GM18868 (cell line): ENCODE results near the gene VEPH1.

Experiments used
- ATAC-seq: cut with Tn5 transposase; IDR thresholded peaks from one replicate; pipeline ENCODE4 v1.9.1; 2021; ENCODE audit warnings: mild to moderate bottlenecking, moderate library complexity; ENCODE audit not compliant: unreplicated experiment

The VEPH1 gene

GRCh38 chr3:157526036-157526435, 22.8 kb upstream of the VEPH1 start:
- ATAC-seq: no peak

- no peak for ATAC-seq
These were observed 20.6 kb upstream of the VEPH1 start for GRCh38 chr3:157523814-157524213.

DNA sequence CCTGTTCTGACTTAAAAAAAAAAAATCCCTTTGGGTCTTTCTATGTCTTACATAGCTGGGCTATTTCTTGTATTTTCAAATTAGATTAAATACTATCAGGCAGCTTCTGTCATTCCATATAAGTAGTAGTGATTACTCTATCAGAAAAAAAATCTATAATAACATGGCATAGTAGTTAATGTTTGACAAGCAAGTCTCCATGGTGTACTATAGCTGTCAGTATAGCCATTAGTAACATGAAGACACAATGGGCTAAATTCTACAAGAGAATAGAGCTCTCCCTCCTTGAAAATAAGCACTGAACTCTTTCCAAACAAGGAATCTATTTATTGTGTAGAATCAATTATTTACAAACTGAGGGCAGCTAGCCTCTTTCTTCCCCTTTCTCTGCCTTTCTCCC, 19.4 kb upstream of the VEPH1 start:
- ATAC-seq: no peak

DNA sequence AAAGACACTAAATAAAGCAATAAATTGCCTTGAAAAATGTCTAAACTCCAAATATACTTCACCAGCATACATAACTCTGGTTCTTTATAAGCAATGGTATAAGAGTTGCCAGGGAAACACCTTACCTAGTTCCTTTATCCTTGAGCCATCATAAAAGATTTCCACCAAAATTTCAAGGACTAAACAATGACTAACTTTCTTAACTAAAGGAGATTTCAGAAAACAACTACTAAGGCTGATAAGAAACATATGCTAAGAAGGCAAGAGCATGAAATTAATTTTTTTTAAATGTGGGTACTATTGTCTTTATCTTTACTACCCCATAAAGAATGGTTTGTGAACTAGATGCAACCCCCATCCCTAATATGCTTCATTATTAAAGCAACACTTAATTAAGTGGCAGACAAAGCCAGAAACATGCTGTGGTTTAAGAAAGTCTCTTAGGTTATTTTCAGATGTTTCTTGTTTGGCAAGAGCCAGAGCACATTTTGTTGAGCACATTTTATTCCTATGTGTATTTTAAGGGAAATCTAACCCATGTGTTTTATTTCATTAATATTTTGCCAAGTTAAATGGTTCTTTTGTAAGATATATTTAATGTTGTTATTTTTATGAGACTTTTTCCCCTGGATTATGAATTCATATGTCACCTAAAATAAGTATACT, 17.4 kb upstream of the VEPH1 start:
- ATAC-seq: no peak

GRCh38 chr3:157518881-157519280, 15.7 kb upstream of the VEPH1 start:
- no peak for ATAC-seq

- ATAC-seq: no peak
These were observed 13.7 kb upstream of the VEPH1 start for GRCh38 chr3:157516928-157517327.

- no peak for ATAC-seq
These were observed 12.2 kb upstream of the VEPH1 start for GRCh38 chr3:157515398-157515797.

DNA sequence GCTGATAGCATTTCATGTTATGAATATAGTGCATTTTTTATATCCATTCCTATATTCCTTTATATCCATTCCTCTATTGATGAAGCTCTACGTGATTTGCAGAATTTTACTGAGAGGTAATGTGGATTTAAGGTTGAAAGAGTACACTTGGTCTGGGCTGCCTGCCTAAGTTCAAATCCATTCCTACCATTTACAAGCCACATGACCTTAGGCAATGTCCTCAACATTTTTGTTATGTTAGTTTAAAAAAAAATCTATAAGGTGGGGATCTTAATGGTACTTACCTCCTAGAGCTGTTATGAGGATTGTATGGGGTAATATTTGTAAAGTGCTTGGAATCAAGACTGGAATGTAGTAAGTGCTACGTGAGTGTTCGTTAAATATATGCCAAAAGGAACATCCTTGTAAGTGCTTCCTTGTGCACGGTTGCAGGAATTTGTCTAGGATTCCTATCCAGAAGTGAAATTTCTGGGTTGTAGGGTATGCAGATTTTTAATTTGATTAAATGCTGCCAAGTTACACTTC, 11.2 kb upstream of the VEPH1 start:
- no peak for ATAC-seq

DNA sequence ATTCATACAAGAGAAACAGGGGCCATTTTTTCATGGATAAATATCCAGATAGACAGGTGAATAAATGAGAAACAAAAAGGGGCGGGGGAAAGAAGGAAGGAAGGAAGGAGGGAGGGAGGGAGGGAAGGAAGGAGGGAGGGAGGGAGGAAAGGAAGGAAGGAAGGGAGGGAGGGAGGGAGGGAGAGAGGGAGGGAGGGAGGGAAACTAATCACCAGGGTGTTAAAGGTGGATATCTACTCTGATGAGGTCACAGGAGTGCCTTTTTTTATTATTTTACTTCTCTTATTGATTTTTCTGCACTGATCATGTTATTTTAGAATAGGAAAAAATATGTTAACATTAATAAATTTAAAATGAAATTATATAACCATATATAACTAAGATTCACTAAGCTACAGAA, 10.4 kb upstream of the VEPH1 start:
- no peak for ATAC-seq

- no peak for ATAC-seq
These were observed 9.3 kb upstream of the VEPH1 start for GRCh38 chr3:157512534-157512933.

- ATAC-seq: no peak
These were observed 5.2 kb upstream of the VEPH1 start for GRCh38 chr3:157508461-157508860.

DNA sequence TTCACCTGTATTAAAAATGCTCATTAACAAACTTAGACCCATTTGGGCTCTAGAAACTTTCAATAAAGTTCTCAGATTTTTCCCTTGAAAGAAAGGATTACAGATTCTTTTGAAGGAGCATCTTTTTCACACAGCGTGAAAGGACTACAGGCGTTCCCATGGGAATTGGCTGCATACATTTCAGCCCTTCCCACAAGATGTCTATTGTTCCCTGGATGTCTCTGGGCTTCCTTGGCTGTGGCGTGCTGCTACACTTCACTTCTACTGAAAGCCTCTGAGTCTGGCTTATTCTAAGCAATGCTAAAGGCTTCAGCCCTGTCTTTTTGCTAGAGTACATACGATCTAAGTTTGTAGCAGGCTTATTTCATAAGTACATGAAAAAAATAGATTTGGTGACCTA, 1.4 kb downstream of the VEPH1 start:
- no peak for ATAC-seq

DNA sequence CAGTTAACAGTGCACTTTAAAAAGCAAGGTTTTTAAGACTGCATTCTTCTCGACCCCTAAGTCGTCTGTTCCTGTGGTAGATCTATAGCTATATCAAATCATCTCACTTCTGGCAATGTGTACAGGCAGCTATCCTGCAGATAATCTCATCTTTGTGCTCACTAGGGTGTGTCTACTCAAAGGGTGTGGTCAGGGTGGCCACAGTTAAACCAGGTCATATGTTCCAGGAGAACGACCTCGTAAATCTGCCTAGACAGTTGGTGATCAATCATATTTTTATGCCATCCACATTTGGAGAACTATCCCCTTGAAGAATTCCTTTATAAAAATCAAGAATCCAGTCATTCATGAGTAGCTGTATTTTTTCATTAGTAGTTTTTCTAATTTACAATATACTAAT, 3.0 kb downstream of the VEPH1 start:
- ATAC-seq: no peak

GRCh38 chr3:157499342-157499963, 3.8 kb downstream of the VEPH1 start:
- ATAC-seq: no peak

DNA sequence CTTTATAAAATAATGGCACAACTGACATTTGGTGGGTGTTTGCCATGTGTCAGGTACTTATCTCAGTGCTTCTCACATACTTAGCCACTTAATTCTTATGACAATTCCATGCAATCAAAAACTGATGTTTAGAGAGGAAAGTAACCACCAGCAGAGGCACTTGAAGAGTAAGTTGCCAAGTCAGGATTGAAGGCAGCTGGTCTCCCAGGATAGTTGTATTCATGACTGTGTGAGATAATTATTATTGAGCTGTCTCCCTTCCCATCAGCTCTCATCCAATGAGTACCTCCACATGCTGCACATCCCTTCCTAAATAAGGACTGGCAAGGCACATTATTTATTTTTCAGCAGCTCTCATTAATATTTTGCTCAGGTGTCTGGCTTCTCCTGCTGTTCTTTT, 4.8 kb downstream of the VEPH1 start:
- no peak for ATAC-seq

DNA sequence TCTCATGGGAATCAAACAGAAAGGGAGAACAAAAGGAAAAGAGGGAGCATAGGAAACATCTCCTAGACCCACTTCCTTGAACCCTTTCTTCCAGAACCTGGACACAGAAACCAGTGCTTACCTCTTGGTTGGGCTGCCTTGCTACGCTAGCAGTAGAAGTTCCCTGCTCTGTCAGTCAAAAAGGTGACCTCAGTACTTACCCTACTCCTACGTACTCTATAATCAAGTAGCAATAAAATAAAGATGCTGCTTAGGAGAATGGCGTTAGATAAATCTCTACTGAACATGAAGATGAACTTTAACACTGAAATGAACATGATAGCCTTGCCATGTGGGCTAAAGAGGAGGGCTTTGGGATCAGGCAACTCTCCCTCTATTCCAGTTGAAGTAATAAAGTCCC, 7.4 kb downstream of the VEPH1 start:
- ATAC-seq: no peak

GRCh38 chr3:157494581-157495281, 8.5 kb downstream of the VEPH1 start:
- no peak for ATAC-seq

DNA sequence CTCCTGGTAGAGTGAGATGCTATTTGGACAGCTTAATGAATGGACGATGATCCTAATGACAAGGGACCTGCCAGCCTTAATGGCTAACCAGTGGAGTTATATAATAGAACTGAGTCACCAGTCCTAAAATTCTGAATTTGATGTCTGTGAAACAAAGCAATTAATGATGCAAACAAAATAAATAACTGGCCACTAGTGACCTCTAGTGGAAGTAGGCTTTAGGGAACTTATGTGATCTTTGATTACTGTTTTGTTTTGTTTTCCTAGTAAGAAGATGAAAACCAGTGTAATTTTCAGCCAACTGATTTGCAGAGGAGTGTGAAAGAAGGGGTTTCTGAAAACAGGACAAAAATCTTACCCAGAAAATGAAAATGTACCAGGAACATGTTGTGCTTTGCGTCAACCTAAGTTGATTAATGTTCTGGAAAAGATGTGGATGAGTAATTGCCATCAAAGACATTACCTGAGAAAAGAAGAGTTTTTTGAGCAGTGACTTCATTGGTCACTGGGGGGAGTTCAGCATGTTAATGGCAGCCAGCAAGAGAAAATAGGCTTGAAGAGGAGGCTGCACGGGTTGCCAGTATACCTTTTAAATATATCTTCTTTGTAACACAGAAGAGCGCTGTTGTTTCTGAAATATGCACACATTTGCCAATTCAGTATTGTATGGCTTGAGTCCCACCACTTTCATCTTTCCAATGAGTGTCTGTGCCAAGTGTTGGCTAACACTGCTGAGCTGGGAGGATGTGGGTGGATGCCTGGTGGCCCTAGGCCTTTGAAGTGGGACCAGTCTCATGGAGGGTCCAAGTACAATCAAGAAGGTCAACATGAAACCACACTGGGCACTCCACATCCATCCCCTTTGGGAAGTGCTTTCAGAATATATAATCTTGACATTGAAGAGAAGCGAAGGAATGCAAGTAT, 9.3 kb downstream of the VEPH1 start:
- ATAC-seq: peak; percentile 47

DNA sequence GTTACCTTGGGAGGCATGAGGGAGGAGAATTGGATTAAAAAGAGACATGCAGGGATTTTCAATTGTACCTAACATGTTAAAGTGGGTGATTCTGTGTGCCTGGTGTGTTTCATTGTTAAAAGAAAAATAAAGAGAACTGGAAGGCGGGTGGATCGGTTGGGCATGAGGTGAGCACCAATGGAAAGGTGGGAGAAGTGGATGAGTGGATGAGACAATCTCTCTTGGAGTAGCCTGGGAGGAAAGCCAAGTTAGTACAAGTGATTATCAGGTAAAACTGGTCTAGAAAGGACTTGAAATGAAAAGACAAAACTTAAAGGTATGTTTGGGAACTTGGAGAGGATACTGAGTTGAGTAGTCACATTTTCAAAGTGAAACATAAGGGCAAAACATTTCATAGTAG, 12.1 kb downstream of the VEPH1 start:
- no peak for ATAC-seq

- ATAC-seq: no peak
These were observed 15.1 kb downstream of the VEPH1 start for GRCh38 chr3:157488144-157488543.

DNA sequence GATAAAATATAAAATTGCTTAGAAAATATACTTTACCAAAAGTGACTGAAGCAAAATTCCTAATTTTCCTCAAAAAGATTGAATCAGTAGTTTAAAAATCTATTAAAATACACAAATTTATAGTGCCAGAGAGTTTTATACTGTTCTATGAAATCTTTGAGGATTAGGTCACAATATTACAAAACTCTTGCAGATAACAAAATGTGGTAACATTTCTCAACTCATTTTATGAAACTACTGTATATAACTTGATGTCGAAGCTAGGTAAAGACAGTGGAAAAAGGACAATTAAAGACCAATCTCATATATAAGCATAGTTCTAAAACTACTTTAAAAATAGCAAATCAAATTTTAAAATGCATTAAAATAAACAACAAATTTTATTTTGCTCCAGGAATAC, 15.9 kb downstream of the VEPH1 start:
- no peak for ATAC-seq
